GM21619 (cell line): ENCODE results near the gene ZFY.

Source experiments
- ATAC-seq: cut with Tn5 transposase; IDR thresholded peaks from one replicate; pipeline ENCODE4 v1.9.1; 2021; ENCODE audit not compliant: unreplicated experiment

Gene ZFY

GRCh38 chrY:2934861-2935715 is at the start of gene ZFY:
TSS of gene ZFY (plus strand) at chrY:2935381. CDS start at chrY:2953937, 18,556 bp downstream.
- ATAC-seq = peak; percentile 27

- ATAC-seq = no peak
Observed at GRCh38 chrY:2885880-2886279, 49.3 kb upstream of the ZFY start.

- ATAC-seq = peak; percentile 12
Observed at GRCh38 chrY:2887386-2887785, 47.8 kb upstream of the ZFY start.

- ATAC-seq = peak; percentile 81
Observed at GRCh38 chrY:2887955-2888354, 47.2 kb upstream of the ZFY start.

GRCh38 chrY:2893471-2893870 is 41.7 kb upstream of the ZFY start:
- no peak for ATAC-seq

GRCh38 chrY:2896050-2896449 is 39.1 kb upstream of the ZFY start:
- ATAC-seq = no peak

- no peak for ATAC-seq
Observed at GRCh38 chrY:2907356-2907755, 27.8 kb upstream of the ZFY start.

- peak; percentile 78 for ATAC-seq
Observed at GRCh38 chrY:2913066-2913815, 21.9 kb upstream of the ZFY start.

GRCh38 chrY:2934078-2934477 is 1.1 kb upstream of the ZFY start:
- ATAC-seq = no peak

- peak; percentile 63 for ATAC-seq
Observed at GRCh38 chrY:2935716-2936435, 695 bp downstream of the ZFY start.

GRCh38 chrY:2936436-2936750 is 1.2 kb downstream of the ZFY start:
- no peak for ATAC-seq

- ATAC-seq = no peak
Observed at GRCh38 chrY:2937149-2937548, 2.0 kb downstream of the ZFY start.

GRCh38 chrY:2949590-2950252 is 14.5 kb downstream of the ZFY start:
- peak; percentile 64 for ATAC-seq

GRCh38 chrY:2950655-2951054 is 15.5 kb downstream of the ZFY start:
- ATAC-seq = no peak

- no peak for ATAC-seq
Observed at GRCh38 chrY:2952912-2953311, 17.7 kb downstream of the ZFY start.

- ATAC-seq = no peak
Observed at GRCh38 chrY:2954735-2955134, 19.6 kb downstream of the ZFY start.

GRCh38 chrY:2955561-2955960 is 20.4 kb downstream of the ZFY start:
- ATAC-seq = no peak

- ATAC-seq = no peak
Observed at GRCh38 chrY:2962061-2962460, 26.9 kb downstream of the ZFY start.

- ATAC-seq = no peak
Observed at GRCh38 chrY:2964814-2965213, 29.6 kb downstream of the ZFY start.

GRCh38 chrY:2965629-2966028 is 30.4 kb downstream of the ZFY start:
- ATAC-seq = no peak

- no peak for ATAC-seq
Observed at GRCh38 chrY:2969561-2969960, 34.4 kb downstream of the ZFY start.
